Stimulated activated CD8-positive, alpha-beta memory T cell treated with anti-CD3 and anti-CD28 coated beads, Interleukin-2, amount 100 ng/mL, for 1 hour (primary cell): ENCODE results near the gene TADA1.

Experiments
- DNase-seq, 2 donors: peaks; one replicate each; pipeline ENCODE4 v3.0.0-alpha.2; 2020; ENCODE audit warnings: low read depth in 2 of 2

TADA1 gene, protein sequence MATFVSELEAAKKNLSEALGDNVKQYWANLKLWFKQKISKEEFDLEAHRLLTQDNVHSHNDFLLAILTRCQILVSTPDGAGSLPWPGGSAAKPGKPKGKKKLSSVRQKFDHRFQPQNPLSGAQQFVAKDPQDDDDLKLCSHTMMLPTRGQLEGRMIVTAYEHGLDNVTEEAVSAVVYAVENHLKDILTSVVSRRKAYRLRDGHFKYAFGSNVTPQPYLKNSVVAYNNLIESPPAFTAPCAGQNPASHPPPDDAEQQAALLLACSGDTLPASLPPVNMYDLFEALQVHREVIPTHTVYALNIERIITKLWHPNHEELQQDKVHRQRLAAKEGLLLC

GRCh38 chr1:166875734-166876539 is at the start of gene TADA1:
Gene TADA1, minus strand, starts transcription at chr1:166876264. Its CDS starts 31 bp downstream, at chr1:166876233.
- peak; percentile 95 to 97 for DNase-seq

- no peak for DNase-seq
Observed at GRCh38 chr1:166924823-166925541, 48.9 kb upstream of the TADA1 start.

DNA sequence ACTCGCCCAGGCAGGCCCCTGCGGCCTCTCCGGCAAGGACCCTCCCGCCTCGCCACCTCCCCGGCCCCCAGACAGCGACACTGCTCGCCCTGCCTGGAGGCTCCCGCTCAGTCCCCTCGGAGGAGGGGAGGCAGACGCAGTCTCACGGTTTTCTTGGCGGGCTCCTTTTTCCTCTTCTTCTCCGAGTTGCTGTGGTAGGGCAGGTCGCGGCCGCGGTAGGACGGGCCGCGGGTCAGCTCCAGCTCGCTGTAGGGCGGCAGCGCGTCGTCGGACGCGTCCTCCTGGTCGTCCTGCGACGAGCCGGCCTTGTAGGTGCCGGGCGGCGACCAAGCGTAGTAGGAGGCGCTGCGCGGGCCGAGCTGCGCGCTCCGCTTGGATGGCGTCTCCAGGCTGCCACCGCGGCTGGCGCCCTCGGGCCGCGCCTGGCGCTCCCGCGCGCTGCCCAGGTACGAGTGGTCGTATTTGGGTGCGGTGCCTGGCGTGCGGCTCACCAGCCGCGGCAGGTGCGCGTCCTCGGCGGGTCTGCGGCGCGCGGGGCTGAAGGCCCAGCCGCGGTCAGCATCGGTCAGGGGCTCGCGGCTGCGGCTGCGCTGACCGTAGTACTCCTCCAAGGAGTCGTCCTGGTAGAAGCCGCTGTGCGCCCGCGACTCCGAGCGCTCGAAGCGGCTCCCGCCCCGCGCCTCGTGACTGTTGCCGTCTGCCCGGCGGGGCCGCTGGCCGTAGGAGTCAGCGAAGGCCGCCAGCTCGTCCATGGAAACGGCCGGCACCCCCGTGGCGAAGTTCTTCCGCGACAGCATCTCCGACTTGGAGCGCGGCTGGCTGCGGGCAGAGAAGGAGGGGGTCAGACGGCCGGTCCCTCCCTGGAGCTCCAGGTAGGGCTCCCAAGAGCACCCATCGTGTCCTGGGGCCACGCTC is 44.8 kb upstream of the TADA1 start:
- no peak for DNase-seq

DNA sequence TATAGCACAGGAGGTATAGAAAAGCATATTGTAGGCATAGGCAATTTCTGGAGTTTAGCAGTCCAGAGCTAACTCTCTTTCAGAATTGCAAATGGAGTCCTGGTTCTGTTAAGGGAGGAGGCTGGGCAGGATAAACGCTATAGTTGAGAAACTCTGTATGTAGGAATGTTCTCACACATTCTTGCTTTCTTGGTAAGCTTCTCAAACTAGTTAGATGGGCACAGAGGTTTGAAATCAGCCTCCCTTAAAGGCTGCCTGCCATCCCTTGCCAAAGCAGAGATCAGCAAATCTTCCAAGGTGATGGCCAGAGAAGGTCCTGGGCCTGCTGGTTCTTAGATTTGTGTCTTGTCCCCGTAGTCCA is 42.9 kb upstream of the TADA1 start:
- no peak for DNase-seq

DNA sequence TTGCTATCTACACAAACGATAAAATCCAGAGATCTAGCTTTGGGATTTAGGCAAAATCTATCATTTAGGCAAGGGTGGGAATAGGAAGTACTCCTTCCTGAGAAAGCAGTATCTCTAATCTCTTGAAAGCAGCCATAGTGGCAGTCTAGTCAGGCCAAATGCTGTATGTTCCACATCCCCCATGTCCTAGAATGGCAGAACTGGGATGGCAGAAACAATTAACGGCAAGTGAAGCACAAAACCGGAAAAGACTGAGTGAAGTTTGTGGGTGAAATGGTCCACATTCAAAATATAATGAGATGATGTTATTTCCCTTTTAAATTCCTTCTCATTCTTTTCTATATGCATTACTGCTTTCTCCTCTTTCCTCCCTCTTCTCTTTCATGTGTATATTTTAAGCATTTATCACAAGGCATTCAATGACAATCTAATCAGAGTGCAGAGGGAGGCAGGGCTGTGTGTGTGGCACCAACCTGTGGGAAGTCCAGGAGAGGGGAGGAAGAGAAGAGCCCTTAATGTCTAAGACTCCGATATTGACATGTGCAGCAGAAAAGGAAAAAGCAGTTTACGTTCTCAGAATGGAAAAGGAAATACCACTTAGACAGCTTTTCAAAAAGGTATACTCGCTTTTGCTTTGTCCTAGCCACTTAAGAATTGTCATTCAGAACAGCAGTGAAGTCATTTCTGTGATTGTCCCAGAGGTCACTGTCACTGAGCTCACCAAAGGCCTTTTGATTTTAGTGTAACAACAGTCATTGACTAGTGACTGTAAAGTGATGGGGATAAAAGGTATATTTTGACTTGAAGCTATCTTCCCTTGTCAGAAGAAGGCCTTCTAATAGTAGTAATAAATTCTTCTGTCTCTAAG is 42.3 kb upstream of the TADA1 start:
- DNase-seq: no peak

DNA sequence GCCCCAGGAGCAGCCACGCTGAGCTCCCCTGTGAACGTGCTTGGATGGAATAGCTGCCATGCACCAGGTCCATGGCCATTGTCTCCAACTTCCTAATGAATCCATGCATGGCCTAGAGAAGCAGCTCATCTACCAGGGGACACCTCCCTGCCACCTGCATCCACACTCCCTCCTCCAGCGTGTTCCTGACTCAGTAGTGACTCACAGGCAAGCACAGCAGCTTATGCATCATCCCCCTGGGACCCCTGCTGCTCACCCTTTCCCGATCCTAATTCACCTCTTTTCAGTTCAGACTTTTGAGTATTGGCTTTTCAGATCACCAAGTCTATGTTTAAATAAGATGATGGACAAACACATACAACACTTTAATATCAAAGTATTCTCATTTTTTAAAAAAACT is 39.9 kb upstream of the TADA1 start:
- no peak for DNase-seq

- DNase-seq: no peak
Observed at GRCh38 chr1:166915042-166915441, 39.0 kb upstream of the TADA1 start.

- no peak for DNase-seq
Observed at GRCh38 chr1:166914111-166914510, 38.0 kb upstream of the TADA1 start.

- no peak for DNase-seq
Observed at GRCh38 chr1:166911624-166912023, 35.6 kb upstream of the TADA1 start.

DNA sequence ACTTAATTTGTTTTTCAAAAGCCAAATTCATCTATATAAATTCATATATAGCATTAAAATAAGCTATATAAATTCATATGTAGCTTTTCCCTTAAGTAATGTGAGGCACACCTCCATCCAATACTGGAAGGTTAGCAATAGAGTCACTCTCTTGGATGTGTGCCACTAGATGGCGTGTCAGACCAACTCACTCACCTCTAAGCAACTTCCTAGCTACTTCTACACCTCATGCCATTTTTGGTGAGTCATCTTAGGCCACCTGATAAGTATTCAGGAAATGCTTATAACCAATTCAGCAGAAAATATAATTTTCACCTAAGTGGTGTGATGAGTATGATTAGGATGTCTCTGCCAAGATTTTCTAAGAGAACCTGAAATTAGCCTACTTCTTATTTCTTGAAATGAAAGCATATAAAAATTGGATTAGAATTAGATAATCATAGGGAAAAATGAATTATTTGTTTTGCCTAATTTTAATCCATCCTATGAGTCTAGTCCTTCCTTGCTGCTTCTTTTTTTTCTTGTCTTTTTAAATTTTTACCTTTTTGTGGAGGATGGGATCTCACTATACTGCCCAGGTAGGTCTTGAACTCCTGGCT is 34.4 kb upstream of the TADA1 start:
- peak; percentile 46 to 50 for DNase-seq

- DNase-seq: no peak
Observed at GRCh38 chr1:166908942-166909341, 32.9 kb upstream of the TADA1 start.

GRCh38 chr1:166907763-166908162 is 31.7 kb upstream of the TADA1 start:
- no peak for DNase-seq

DNA sequence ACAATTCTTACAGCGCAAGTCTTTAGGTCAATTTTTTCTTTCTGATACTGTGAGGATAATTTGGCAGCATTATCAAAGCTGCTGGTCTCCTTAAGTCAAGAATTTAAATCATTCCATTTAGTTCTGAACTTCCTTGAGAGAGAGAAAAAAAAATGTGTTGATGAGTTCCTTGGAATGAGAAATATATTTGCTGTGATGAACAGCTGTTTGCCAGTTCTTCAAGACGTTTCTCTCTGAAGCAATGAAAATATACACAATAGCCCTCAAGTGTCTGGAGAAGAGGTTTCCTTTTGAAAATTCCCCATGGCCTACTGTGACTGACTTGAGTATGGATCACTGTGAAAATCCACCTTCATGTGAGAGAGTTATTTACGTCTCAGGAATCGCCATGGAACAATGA is 31.0 kb upstream of the TADA1 start:
- no peak for DNase-seq

- no peak for DNase-seq
Observed at GRCh38 chr1:166906647-166907046, 30.6 kb upstream of the TADA1 start.

- no peak for DNase-seq
Observed at GRCh38 chr1:166905900-166906299, 29.8 kb upstream of the TADA1 start.

DNA sequence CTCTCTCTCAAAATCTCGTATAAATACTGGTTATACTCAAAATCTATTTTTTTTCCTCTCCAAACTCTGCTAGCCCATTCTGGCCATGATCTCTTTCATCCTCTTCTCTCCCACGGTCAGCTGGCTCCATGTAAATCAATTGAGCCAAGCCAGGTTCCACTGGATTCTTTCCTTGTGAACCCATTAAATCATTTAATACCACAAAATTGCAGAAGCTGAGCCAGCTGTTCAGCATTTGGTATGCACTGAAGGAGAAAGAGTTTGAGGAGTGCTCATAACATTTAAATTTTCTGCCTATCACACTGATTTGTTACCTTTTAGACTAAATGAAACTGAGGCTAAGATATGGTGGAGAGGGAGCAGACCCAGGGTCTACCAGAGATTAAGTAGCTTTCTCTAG is 29.1 kb upstream of the TADA1 start:
- DNase-seq: no peak

DNA sequence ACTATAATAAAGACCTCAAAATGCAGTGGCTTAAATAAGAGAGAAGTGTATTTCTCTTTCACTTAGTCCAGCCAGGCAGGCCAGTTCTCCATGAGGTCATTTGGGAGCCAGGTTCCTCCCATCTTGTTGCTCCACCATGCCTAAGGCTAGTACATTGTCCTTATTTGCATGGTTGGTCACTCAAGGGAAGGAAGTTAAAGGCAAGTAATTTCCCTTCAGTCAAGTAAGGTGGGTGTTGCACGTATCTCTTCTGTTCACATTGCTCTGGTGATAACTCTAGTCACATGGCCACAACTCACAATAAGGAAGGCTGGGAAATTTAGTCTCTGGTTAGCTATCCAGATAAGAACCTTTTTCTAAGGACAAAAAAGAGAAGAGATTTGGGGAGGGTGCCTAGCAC is 27.2 kb upstream of the TADA1 start:
- DNase-seq: no peak

- no peak for DNase-seq
Observed at GRCh38 chr1:166902279-166902678, 26.2 kb upstream of the TADA1 start.

- no peak for DNase-seq
Observed at GRCh38 chr1:166900987-166901386, 24.9 kb upstream of the TADA1 start.

GRCh38 chr1:166899769-166900168 is 23.7 kb upstream of the TADA1 start:
- DNase-seq: no peak
